Right lobe of liver (tissue), 4 donors: ENCODE data around the gene SLCO2A1.

Experiments
- CTCF ChIP-seq, 4 donors: fragments of 200-600 bp in 3 of 4; fragments of 450-650 bp in 1 of 4; IDR thresholded peaks; one replicate each; pipeline versions ENCODE4 v1.5.1 to v1.8.0; 2016 to 2022; ENCODE audit warnings: antibody characterized with exemption in 4 of 4, mild to moderate bottlenecking in 2 of 4
- POLR2A ChIP-seq: fragments of 450-650 bp; IDR thresholded peaks from one replicate; pipeline ENCODE4 v1.6.1; 2017; ENCODE audit warnings: antibody characterized with exemption, mild to moderate bottlenecking
- donor health status: DM: no; HTN: no; CAD: no.
- donor health status: DM: no; HTN: no; CAD: no.
- donor health status: DM: no; HTN: yes; CAD: no.

- TF ChIP-seq CTCF (IDR thresholded peaks at IDR 0.05) (no peak), POLR2A (no peak)
These were observed 84.9 kb downstream of the SLCO2A1 start for GRCh38 chr3:133944641-133945380.
